Neural cell (in vitro differentiated cells): Measurements from ENCODE around the gene ABCF3. TPM values are rescaled to one million over a fixed set of nuclear protein-coding genes. Genes with fewer than 3 reads are reported as not detected.

Experiments used
- H2AFZ ChIP-seq: fragments of 200-600, 300-800 bp; sonication (generic), shearing (Covaris generic); 2 replicates; pipeline ENCODE4 v1.6.0; 2014; ENCODE audit warnings: low read depth, mild to moderate bottlenecking, antibody characterized with exemption, low read length, moderate library complexity
- H3F3A ChIP-seq: fragments of 200-600 bp; shearing (Covaris generic); 2 replicates; pipeline ENCODE4 v1.6.1; 2016; ENCODE audit warnings: mild to moderate bottlenecking, moderate library complexity, mixed read lengths, antibody characterized with exemption, low read length; ENCODE audit not compliant: insufficient read depth, poor library complexity, severe bottlenecking
- H3K27ac ChIP-seq: fragments of 200-600, 300-800 bp; sonication (generic), shearing (Covaris generic); 2 replicates; pipeline ENCODE4 v1.5.1; 2014; ENCODE audit warnings: mild to moderate bottlenecking, low read length, moderate library complexity
- H3K27me3 ChIP-seq: fragments of 300-800, 200-600 bp; sonication (generic), shearing (Covaris generic); 2 replicates; pipeline ENCODE4 v1.6.0; 2014; ENCODE audit warnings: mild to moderate bottlenecking, low read depth, low read length, moderate library complexity; ENCODE audit not compliant: insufficient read depth
- H3K36me3 ChIP-seq: fragments of 300-800, 200-600 bp; sonication (generic), shearing (Covaris generic); 2 replicates; pipeline ENCODE4 v1.5.1; 2014; ENCODE audit warnings: mild to moderate bottlenecking, antibody characterized with exemption, low read length, moderate library complexity; ENCODE audit not compliant: insufficient read depth
- H3K4me2 ChIP-seq: fragments of 300-800, 200-600 bp; sonication (generic), shearing (Covaris generic); 2 replicates; pipeline ENCODE4 v1.6.0; 2014; ENCODE audit warnings: mild to moderate bottlenecking, low read length
- H3K4me3 ChIP-seq: fragments of 300-800, 200-600 bp; sonication (generic), shearing (Covaris generic); 2 replicates; pipeline ENCODE4 v1.5.1; 2014; ENCODE audit warnings: mild to moderate bottlenecking, low read length, moderate library complexity
- H3K79me2 ChIP-seq: fragments of 200-600 bp; shearing (Covaris generic); replicated peaks from 2 replicates; pipeline ENCODE4 v1.6.0; 2014; ENCODE audit warnings: mild to moderate bottlenecking, low read length, moderate library complexity; ENCODE audit not compliant: insufficient read depth
- H3K9ac ChIP-seq: fragments of 300-800, 200-600 bp; sonication (generic), shearing (Covaris generic); 2 replicates; pipeline ENCODE4 v1.6.1; 2016; ENCODE audit warnings: mild to moderate bottlenecking, low read length, mixed read lengths
- H3K9me2 ChIP-seq: fragments of 200-600 bp; shearing (Covaris generic); 2 replicates; pipeline ENCODE4 v1.6.1; 2016; ENCODE audit warnings: mild to moderate bottlenecking, low read length, mixed read lengths; ENCODE audit not compliant: insufficient read depth
- H3K9me3 ChIP-seq: fragments of 200-600, 300-800 bp; sonication (generic), shearing (Covaris generic); 2 replicates; pipeline ENCODE4 v1.6.1; 2016; ENCODE audit warnings: mild to moderate bottlenecking, mixed run types, low read length, moderate library complexity, mixed read lengths
- H4K20me1 ChIP-seq: fragments of 200-600 bp; shearing (Covaris generic); 2 replicates; pipeline ENCODE4 v1.6.1; 2016; ENCODE audit warnings: mild to moderate bottlenecking, mixed run types; ENCODE audit not compliant: insufficient read depth
- CTCF ChIP-seq: fragments of 450-650 bp; IDR thresholded peaks from 2 replicates; pipeline ENCODE4 v1.5.1; 2014; ENCODE audit warnings: antibody characterized with exemption, mild to moderate bottlenecking, moderate library complexity; ENCODE audit not compliant: poor library complexity, severe bottlenecking
- EP300 ChIP-seq: fragments of 450-650 bp; conservative IDR thresholded peaks from 2 replicates; pipeline ENCODE4 v1.6.1; 2014; ENCODE audit warnings: antibody characterized with exemption, mild to moderate bottlenecking, moderate library complexity; ENCODE audit not compliant: poor library complexity, severe bottlenecking
- EZH2 ChIP-seq: fragments of 200-600, 300-800 bp; shearing (Covaris generic), sonication (generic); IDR thresholded peaks from 2 replicates; pipeline ENCODE4 v1.6.1; 2014; ENCODE audit warnings: antibody characterized with exemption, low read length, borderline replicate concordance, mild to moderate bottlenecking; ENCODE audit not compliant: insufficient read depth, poor library complexity, severe bottlenecking
- MXI1 ChIP-seq: fragments of 450-650 bp; conservative IDR thresholded peaks from 2 replicates; pipeline ENCODE4 v1.6.1; 2014; ENCODE audit warnings: antibody characterized with exemption, mild to moderate bottlenecking; ENCODE audit not compliant: poor library complexity, severe bottlenecking
- POLR2AphosphoS5 ChIP-seq: IDR thresholded peaks from 2 replicates; pipeline ENCODE4 v1.6.1; 2012
- RAD21 ChIP-seq: fragments of 450-650 bp; conservative IDR thresholded peaks from 2 replicates; pipeline ENCODE4 v1.6.1; 2014; ENCODE audit warnings: antibody characterized with exemption, mild to moderate bottlenecking, moderate library complexity
- REST ChIP-seq: IDR thresholded peaks from 2 replicates; pipeline ENCODE4 v1.6.1; 2012; ENCODE audit warnings: borderline replicate concordance
- SMC3 ChIP-seq: fragments of 450-650 bp; conservative IDR thresholded peaks from 2 replicates; pipeline ENCODE4 v1.6.1; 2014; ENCODE audit warnings: antibody characterized with exemption, mild to moderate bottlenecking, moderate library complexity; ENCODE audit not compliant: poor library complexity
- TAF1 ChIP-seq: IDR thresholded peaks from 2 replicates; pipeline ENCODE4 v1.6.1; 2012; ENCODE audit warnings: low read depth
- polyA plus RNA-seq: library from polyadenylated mRNA; depleted of rRNA; stranded (reverse); fragments of >200 nt; gene quantifications from 2 replicates; pipeline ENCODE4 v1.2.3, GENCODE V29; 2014

The ABCF3 gene
- polyA plus RNA-seq, 1 donor from 2014 or later: 40.3 TPM

- H3K4me3 ChIP-seq: no peak overlapping the region
- H3K36me3 ChIP-seq: no peaks in the 10 kb centered on the region
- no peak overlapping the region for H2AFZ ChIP-seq
- H4K20me1 ChIP-seq: no peaks in the 10 kb centered on the region
- H3K9me3 ChIP-seq: no peaks in the 10 kb centered on the region
- no peaks in the 10 kb centered on the region for H3K79me2 ChIP-seq
- no peak overlapping the region for H3K27ac ChIP-seq
- H3K9me2 ChIP-seq: no peaks in the 10 kb centered on the region
- H3F3A ChIP-seq: no peaks in the 10 kb centered on the region
- H3K27me3 ChIP-seq: peaks cover 70% of the 10 kb centered on the region
- H3K4me2 ChIP-seq: no peak overlapping the region
- no peak for TF ChIP-seq MXI1
- TF ChIP-seq EP300: no peak
- TF ChIP-seq REST: no peak
- no peak for TF ChIP-seq RAD21
- TF ChIP-seq EZH2: no peak
- no peak for TF ChIP-seq CTCF
- TF ChIP-seq SMC3: no peak
- no peak for TF ChIP-seq POLR2AphosphoS5
- TF ChIP-seq TAF1: no peak
- no peak overlapping the region for H3K9ac ChIP-seq
Observed at GRCh38 chr3:184231671-184232070, 45.7 kb downstream of the ABCF3 start.

- Histone ChIP-seq H3K4me3 (no peak overlapping the region), H3K9ac (no peak overlapping the region), H3F3A (no peaks in the 10 kb centered on the region), H3K9me3 (no peaks in the 10 kb centered on the region), H3K79me2 (no peaks in the 10 kb centered on the region), H3K27ac (no peak overlapping the region), H4K20me1 (no peaks in the 10 kb centered on the region), H3K9me2 (no peaks in the 10 kb centered on the region), H3K36me3 (no peaks in the 10 kb centered on the region), H3K4me2 (no peak overlapping the region), H2AFZ (no peak overlapping the region), H3K27me3 (peaks cover 58% of the 10 kb centered on the region)
- TF ChIP-seq POLR2AphosphoS5: no peak
- TF ChIP-seq CTCF: no peak
- no peak for TF ChIP-seq SMC3
- no peak for TF ChIP-seq EZH2
- TF ChIP-seq REST: no peak
- no peak for TF ChIP-seq TAF1
- TF ChIP-seq EP300: no peak
- no peak for TF ChIP-seq MXI1
- TF ChIP-seq RAD21: no peak
Observed at GRCh38 chr3:184233127-184233843, 47.3 kb downstream of the ABCF3 start.
